Measurements from ENCODE around the gene REEP3.
"Not testable (repeated sequence)": the region's sequence is repeated elsewhere in the genome, so short reads cannot be mapped to it uniquely, and the experiment has no call there.

REEP3 gene

GRCh38 chr10:63492317-63492690 is 28.9 kb upstream of the REEP3 start:
- H2AK5ac ChIP-seq (ENCODE audit: low read length); H3K27me3 ChIP-seq (ENCODE audit: insufficient read depth, low read length, poor library complexity); H3K4ac ChIP-seq (ENCODE audit: low read depth, low read length); H3K27ac ChIP-seq (ENCODE audit: low read depth, low read length); H4K8ac ChIP-seq (ENCODE audit: low read depth, low read length); H3K18ac ChIP-seq (ENCODE audit: low read length); H4K5ac ChIP-seq (ENCODE audit: low read length); H3K4me1 ChIP-seq (ENCODE audit: control insufficient read depth, low read depth, low read length); H3K23ac ChIP-seq (ENCODE audit: low read length); H2BK120ac ChIP-seq (ENCODE audit: low read depth, low read length); DNase-seq; H3K9ac ChIP-seq (ENCODE audit: low read length); H3K36me3 ChIP-seq (ENCODE audit: control insufficient read depth, insufficient read depth, low read length); H3K4me3 ChIP-seq (ENCODE audit: low read length); H2BK15ac ChIP-seq (replicated peaks; ENCODE audit: low read depth); H3K4me2 ChIP-seq (ENCODE audit: low read length); H2BK5ac ChIP-seq (ENCODE audit: low read length): not testable (repeated sequence)
- Histone ChIP-seq H3K79me2 (ENCODE audit: control insufficient read depth, insufficient read depth, low read length) (peaks cover 27% of the 10 kb centered on the region), H3K79me1 (ENCODE audit: low read length) (peaks cover 12% of the 10 kb centered on the region), H3K56ac (ENCODE audit: low read length) (peak overlapping the region; percentile 57)
- WGBS (ENCODE audit: extremely low coverage, insufficient coverage, low lambda C conversion rate): no CpG with 5 or more reads among the region's 6 CpGs

DNA sequence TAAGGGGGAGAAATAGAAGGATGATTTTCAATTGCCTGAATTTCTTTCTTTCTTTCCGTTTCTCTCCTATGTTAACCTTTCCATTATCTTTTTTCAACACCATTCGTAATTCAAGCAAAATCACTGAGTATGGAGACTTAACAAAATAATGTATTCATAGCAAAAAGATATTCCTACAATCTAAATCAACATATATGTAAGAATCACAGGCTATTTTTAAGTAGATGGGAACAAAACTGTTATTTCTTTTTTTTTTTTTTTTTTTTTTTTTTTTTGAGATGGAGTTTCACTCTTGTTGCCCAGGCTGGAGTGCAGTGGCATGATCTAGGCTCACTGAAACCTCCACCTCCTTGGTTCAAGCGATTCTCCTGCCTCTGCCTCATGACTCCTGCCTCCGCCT is 28.2 kb upstream of the REEP3 start:
- H2BK5ac ChIP-seq (ENCODE audit: low read length): no peak overlapping the region
- no peak overlapping the region for H3K4me3 ChIP-seq (ENCODE audit: low read length)
- H3K4me1 ChIP-seq (ENCODE audit: control insufficient read depth, low read depth, low read length): no peaks in the 10 kb centered on the region
- peaks cover 11% of the 10 kb centered on the region for H3K79me1 ChIP-seq (ENCODE audit: low read length)
- no peak overlapping the region for H2BK120ac ChIP-seq (ENCODE audit: low read depth, low read length)
- whole genome bisulfite sequencing (ENCODE audit: extremely low coverage, insufficient coverage, low lambda C conversion rate): 100% methylated on average over 1 of the region's 4 CpGs
- H3K4me2 ChIP-seq (ENCODE audit: low read length): no peak overlapping the region
- H4K8ac ChIP-seq (ENCODE audit: low read depth, low read length): no peak overlapping the region
- H3K18ac ChIP-seq (ENCODE audit: low read length): no peak overlapping the region
- H3K36me3 ChIP-seq (ENCODE audit: control insufficient read depth, insufficient read depth, low read length): no peaks in the 10 kb centered on the region
- H2BK15ac ChIP-seq (replicated peaks; ENCODE audit: low read depth): no peak overlapping the region
- no peak overlapping the region for H3K27ac ChIP-seq (ENCODE audit: low read depth, low read length)
- H3K27me3 ChIP-seq (ENCODE audit: insufficient read depth, low read length, poor library complexity): no peaks in the 10 kb centered on the region
- H3K79me2 ChIP-seq (ENCODE audit: control insufficient read depth, insufficient read depth, low read length): peaks cover 26% of the 10 kb centered on the region
- DNase-seq: no peak
- no peak overlapping the region for H2AK5ac ChIP-seq (ENCODE audit: low read length)
- H3K4ac ChIP-seq (ENCODE audit: low read depth, low read length): peak overlapping the region; percentile 16
- H3K23ac ChIP-seq (ENCODE audit: low read length): no peak overlapping the region
- H3K9ac ChIP-seq (ENCODE audit: low read length): no peak overlapping the region
- no peak overlapping the region for H3K56ac ChIP-seq (ENCODE audit: low read length)
- no peak overlapping the region for H4K5ac ChIP-seq (ENCODE audit: low read length)

GRCh38 chr10:63494951-63495350 is 26.2 kb upstream of the REEP3 start:
- Histone ChIP-seq H3K9ac (ENCODE audit: low read length) (no peak overlapping the region), H4K5ac (ENCODE audit: low read length) (no peak overlapping the region), H2BK5ac (ENCODE audit: low read length) (no peak overlapping the region), H3K18ac (ENCODE audit: low read length) (no peak overlapping the region), H3K27ac (ENCODE audit: low read depth, low read length) (no peak overlapping the region), H3K23ac (ENCODE audit: low read length) (no peak overlapping the region), H3K4me1 (ENCODE audit: control insufficient read depth, low read depth, low read length) (no peaks in the 10 kb centered on the region), H3K4me2 (ENCODE audit: low read length) (no peak overlapping the region), H3K56ac (ENCODE audit: low read length) (no peak overlapping the region), H3K79me2 (ENCODE audit: control insufficient read depth, insufficient read depth, low read length) (peaks cover 20% of the 10 kb centered on the region), H2AK5ac (ENCODE audit: low read length) (no peak overlapping the region), H4K8ac (ENCODE audit: low read depth, low read length) (no peak overlapping the region), H3K36me3 (ENCODE audit: control insufficient read depth, insufficient read depth, low read length) (no peaks in the 10 kb centered on the region), H3K79me1 (ENCODE audit: low read length) (peaks cover 9% of the 10 kb centered on the region), H2BK15ac (replicated peaks; ENCODE audit: low read depth) (no peak overlapping the region), H2BK120ac (ENCODE audit: low read depth, low read length) (no peak overlapping the region), H3K27me3 (ENCODE audit: insufficient read depth, low read length, poor library complexity) (no peaks in the 10 kb centered on the region), H3K4ac (ENCODE audit: low read depth, low read length) (no peak overlapping the region), H3K4me3 (ENCODE audit: low read length) (no peak overlapping the region)
- no CpG with 5 or more reads among the region's 2 CpGs for WGBS (ENCODE audit: extremely low coverage, insufficient coverage, low lambda C conversion rate)
- peak; percentile 75 for DNase-seq

GRCh38 chr10:63496561-63496960 is 24.6 kb upstream of the REEP3 start:
- Histone ChIP-seq H3K79me2 (ENCODE audit: control insufficient read depth, insufficient read depth, low read length) (peaks cover 18% of the 10 kb centered on the region), H3K36me3 (ENCODE audit: control insufficient read depth, insufficient read depth, low read length) (no peaks in the 10 kb centered on the region), H3K23ac (ENCODE audit: low read length) (no peak overlapping the region), H3K56ac (ENCODE audit: low read length) (no peak overlapping the region), H3K27ac (ENCODE audit: low read depth, low read length) (no peak overlapping the region), H3K4me3 (ENCODE audit: low read length) (no peak overlapping the region), H3K27me3 (ENCODE audit: insufficient read depth, low read length, poor library complexity) (no peaks in the 10 kb centered on the region), H2AK5ac (ENCODE audit: low read length) (no peak overlapping the region), H2BK15ac (replicated peaks; ENCODE audit: low read depth) (no peak overlapping the region), H3K4ac (ENCODE audit: low read depth, low read length) (no peak overlapping the region), H3K4me1 (ENCODE audit: control insufficient read depth, low read depth, low read length) (no peaks in the 10 kb centered on the region), H3K18ac (ENCODE audit: low read length) (no peak overlapping the region), H3K4me2 (ENCODE audit: low read length) (no peak overlapping the region), H2BK120ac (ENCODE audit: low read depth, low read length) (no peak overlapping the region), H4K5ac (ENCODE audit: low read length) (no peak overlapping the region), H4K8ac (ENCODE audit: low read depth, low read length) (no peak overlapping the region), H2BK5ac (ENCODE audit: low read length) (no peak overlapping the region), H3K9ac (ENCODE audit: low read length) (no peak overlapping the region), H3K79me1 (ENCODE audit: low read length) (peaks cover 6% of the 10 kb centered on the region)
- no CpG with 5 or more reads among the region's 1 CpG for WGBS (ENCODE audit: extremely low coverage, insufficient coverage, low lambda C conversion rate)
- no peak for DNase-seq

- no peak overlapping the region for H2BK5ac ChIP-seq (ENCODE audit: low read length)
- no peak overlapping the region for H3K18ac ChIP-seq (ENCODE audit: low read length)
- H3K4me1 ChIP-seq (ENCODE audit: control insufficient read depth, low read depth, low read length): no peaks in the 10 kb centered on the region
- no peaks in the 10 kb centered on the region for H3K27me3 ChIP-seq (ENCODE audit: insufficient read depth, low read length, poor library complexity)
- no peak overlapping the region for H3K56ac ChIP-seq (ENCODE audit: low read length)
- DNase-seq: no peak
- no peak overlapping the region for H2BK120ac ChIP-seq (ENCODE audit: low read depth, low read length)
- H3K36me3 ChIP-seq (ENCODE audit: control insufficient read depth, insufficient read depth, low read length): no peaks in the 10 kb centered on the region
- peaks cover 6% of the 10 kb centered on the region for H3K79me1 ChIP-seq (ENCODE audit: low read length)
- H3K27ac ChIP-seq (ENCODE audit: low read depth, low read length): no peak overlapping the region
- peaks cover 20% of the 10 kb centered on the region for H3K79me2 ChIP-seq (ENCODE audit: control insufficient read depth, insufficient read depth, low read length)
- no peak overlapping the region for H3K4me3 ChIP-seq (ENCODE audit: low read length)
- no peak overlapping the region for H4K5ac ChIP-seq (ENCODE audit: low read length)
- H3K9ac ChIP-seq (ENCODE audit: low read length): no peak overlapping the region
- H2BK15ac ChIP-seq (replicated peaks; ENCODE audit: low read depth): no peak overlapping the region
- H2AK5ac ChIP-seq (ENCODE audit: low read length): no peak overlapping the region
- no peak overlapping the region for H4K8ac ChIP-seq (ENCODE audit: low read depth, low read length)
- WGBS (ENCODE audit: extremely low coverage, insufficient coverage, low lambda C conversion rate): no CpG with 5 or more reads among the region's 1 CpG
- H3K23ac ChIP-seq (ENCODE audit: low read length): no peak overlapping the region
- no peak overlapping the region for H3K4me2 ChIP-seq (ENCODE audit: low read length)
- no peak overlapping the region for H3K4ac ChIP-seq (ENCODE audit: low read depth, low read length)
Observed at GRCh38 chr10:63497321-63497720, 23.9 kb upstream of the REEP3 start.

DNA sequence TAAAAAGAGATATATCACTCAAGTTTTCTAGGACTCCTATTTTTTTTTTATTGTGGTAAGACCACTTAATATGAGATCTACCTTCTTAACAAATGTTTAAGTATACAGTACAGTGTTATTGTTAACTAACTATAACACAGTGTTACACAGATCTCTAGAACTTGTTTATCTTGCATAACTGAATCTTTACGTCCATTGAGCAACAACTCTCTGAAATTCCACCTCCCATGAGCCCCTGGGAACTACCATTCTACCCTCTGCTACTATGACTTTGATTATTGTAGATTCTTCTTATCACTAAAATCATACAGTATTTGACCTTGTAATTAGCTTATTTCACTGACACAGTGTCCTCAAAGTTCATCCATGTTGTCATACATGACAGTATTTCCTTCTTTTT is 22.5 kb upstream of the REEP3 start:
- Histone ChIP-seq H2BK120ac (ENCODE audit: low read depth, low read length) (no peak overlapping the region), H3K4me3 (ENCODE audit: low read length) (no peak overlapping the region), H2BK5ac (ENCODE audit: low read length) (no peak overlapping the region), H3K4me2 (ENCODE audit: low read length) (no peak overlapping the region), H3K36me3 (ENCODE audit: control insufficient read depth, insufficient read depth, low read length) (no peaks in the 10 kb centered on the region), H3K79me1 (ENCODE audit: low read length) (peaks cover 8% of the 10 kb centered on the region), H4K5ac (ENCODE audit: low read length) (no peak overlapping the region), H3K4me1 (ENCODE audit: control insufficient read depth, low read depth, low read length) (peaks cover under 1% of the 10 kb centered on the region), H3K27me3 (ENCODE audit: insufficient read depth, low read length, poor library complexity) (no peaks in the 10 kb centered on the region), H3K18ac (ENCODE audit: low read length) (no peak overlapping the region), H3K79me2 (ENCODE audit: control insufficient read depth, insufficient read depth, low read length) (peaks cover 21% of the 10 kb centered on the region), H2AK5ac (ENCODE audit: low read length) (no peak overlapping the region), H3K4ac (ENCODE audit: low read depth, low read length) (no peak overlapping the region), H4K8ac (ENCODE audit: low read depth, low read length) (no peak overlapping the region), H3K27ac (ENCODE audit: low read depth, low read length) (no peak overlapping the region), H3K9ac (ENCODE audit: low read length) (no peak overlapping the region), H3K23ac (ENCODE audit: low read length) (no peak overlapping the region), H3K56ac (ENCODE audit: low read length) (no peak overlapping the region), H2BK15ac (replicated peaks; ENCODE audit: low read depth) (no peak overlapping the region)
- no peak for DNase-seq
- WGBS (ENCODE audit: extremely low coverage, insufficient coverage, low lambda C conversion rate): no CpG with 5 or more reads among the region's 1 CpG
